Activated naive CD4-positive, alpha-beta T cell treated with anti-CD3 and anti-CD28 coated beads, Interleukin-2, amount 50 U/mL, for 24 hours (primary cell): ENCODE results near the gene SYT3.
"Not testable (repeated sequence)": the region's sequence is repeated elsewhere in the genome, so short reads cannot be mapped to it uniquely, and the experiment has no call there.

Source experiments
- H3K27ac Mint-ChIP-seq: one replicate; pipeline ENCODE4 v1.8.0; 2021; ENCODE audit warnings: mild to moderate bottlenecking, mixed read lengths
- H3K27me3 Mint-ChIP-seq: one replicate; pipeline ENCODE4 v1.8.0; 2021; ENCODE audit warnings: mixed read lengths
- H3K36me3 Mint-ChIP-seq: one replicate; pipeline ENCODE4 v1.8.0; 2021; ENCODE audit warnings: mixed read lengths
- H3K4me1 Mint-ChIP-seq: one replicate; pipeline ENCODE4 v1.8.0; 2021; ENCODE audit warnings: mixed read lengths
- H3K4me3 Mint-ChIP-seq: one replicate; pipeline ENCODE4 v1.8.0; 2021; ENCODE audit warnings: mild to moderate bottlenecking, mixed read lengths
- H3K9me3 Mint-ChIP-seq: one replicate; pipeline ENCODE4 v1.8.0; 2021; ENCODE audit warnings: mixed read lengths

SYT3 gene

DNA sequence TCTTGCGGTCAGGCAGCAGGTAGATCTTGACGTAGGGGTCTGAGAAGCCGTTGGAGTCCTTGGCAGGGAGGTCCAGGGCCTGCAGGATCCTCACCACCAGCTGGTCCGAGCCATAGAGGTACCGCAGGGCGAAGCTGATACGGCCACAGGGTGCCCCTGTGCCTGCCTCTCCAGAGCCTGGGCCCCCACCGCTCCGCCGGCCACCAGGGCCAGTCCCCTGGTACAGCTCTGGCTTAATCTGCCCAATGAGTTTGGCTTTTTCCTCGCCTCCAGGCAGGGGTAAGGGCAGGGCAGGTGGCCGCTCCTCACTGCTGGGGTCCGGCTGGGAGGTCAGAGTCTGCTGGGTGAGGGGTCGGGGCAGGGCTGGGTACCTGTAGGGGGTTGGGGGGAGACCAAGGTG is 9.9 kb downstream of the SYT3 start:
- H3K9me3 Mint-ChIP-seq: peaks cover 6% of the 10 kb centered on the region
- H3K36me3 Mint-ChIP-seq: peaks cover 5% of the 10 kb centered on the region
- H3K4me3 Mint-ChIP-seq: no peak overlapping the region
- no peak overlapping the region for H3K27ac Mint-ChIP-seq
- no peaks in the 10 kb centered on the region for H3K4me1 Mint-ChIP-seq
- H3K27me3 Mint-ChIP-seq: peaks cover 11% of the 10 kb centered on the region

DNA sequence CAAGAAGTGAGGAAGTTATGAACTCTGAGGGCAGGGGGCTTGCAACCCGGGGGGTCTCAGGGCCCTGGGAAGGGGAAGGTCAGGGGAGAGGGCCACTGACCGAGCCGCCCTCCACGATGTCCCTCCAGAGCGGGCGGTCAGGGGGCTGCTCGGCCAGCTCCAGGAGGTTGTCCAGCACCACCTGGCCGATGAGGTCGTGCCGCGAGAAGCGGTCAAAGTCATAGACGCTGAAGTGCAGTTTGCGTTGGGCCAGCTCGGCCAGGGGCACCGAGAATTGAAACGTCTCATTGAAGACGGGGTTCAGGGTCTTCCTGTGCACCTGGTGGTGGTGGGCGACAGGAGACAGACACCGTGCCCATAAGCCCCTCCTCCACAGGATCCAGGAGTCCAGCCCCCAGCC is 10.5 kb downstream of the SYT3 start:
- Mint-ChIP-seq H3K27ac (no peak overlapping the region), H3K9me3 (peaks cover 6% of the 10 kb centered on the region), H3K4me3 (no peak overlapping the region), H3K27me3 (peaks cover 11% of the 10 kb centered on the region), H3K36me3 (peaks cover 5% of the 10 kb centered on the region), H3K4me1 (no peaks in the 10 kb centered on the region)

DNA sequence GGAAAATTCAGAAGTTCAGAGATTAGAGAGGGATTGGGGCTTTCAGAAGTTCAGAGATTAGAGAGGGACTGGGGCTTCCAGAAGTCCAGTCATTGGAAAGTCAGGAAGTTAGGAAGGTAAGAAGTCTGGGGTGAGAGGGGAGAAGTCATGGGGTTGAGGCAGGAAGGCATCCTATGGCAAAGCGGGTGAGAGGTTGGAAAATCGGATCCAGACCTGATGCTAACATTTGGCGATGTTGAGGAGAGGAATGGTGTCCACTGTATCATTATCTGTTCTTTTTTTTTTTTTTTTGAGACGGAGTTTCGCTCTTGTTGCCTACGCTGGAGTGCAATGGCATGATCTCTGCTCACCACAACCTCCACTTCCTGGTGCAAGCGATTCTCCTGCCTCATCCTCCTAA is 11.1 kb downstream of the SYT3 start:
- H3K36me3 Mint-ChIP-seq: peaks cover 5% of the 10 kb centered on the region

DNA sequence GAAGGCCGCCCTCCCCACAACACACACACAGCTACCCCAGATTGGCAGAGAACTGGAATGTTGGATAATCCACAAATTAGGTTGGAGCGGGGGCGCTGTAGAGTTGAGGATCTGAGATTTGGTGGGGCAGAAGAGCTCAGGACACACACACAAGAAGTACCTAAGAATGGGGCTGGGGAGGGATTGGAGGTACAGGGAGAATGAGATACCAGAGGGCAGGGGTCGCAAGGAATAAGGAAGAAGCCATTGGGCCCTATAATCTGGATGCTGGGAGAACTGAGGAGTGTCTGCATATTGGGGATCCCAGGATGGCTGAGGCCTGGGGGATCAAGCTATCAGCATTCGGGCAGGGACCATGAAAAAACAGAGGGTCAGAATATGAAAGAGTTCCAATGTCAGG is 11.5 kb downstream of the SYT3 start:
- Mint-ChIP-seq H3K9me3 (peaks cover 2% of the 10 kb centered on the region), H3K4me3 (no peak overlapping the region), H3K4me1 (no peaks in the 10 kb centered on the region), H3K36me3 (peaks cover 1% of the 10 kb centered on the region), H3K27me3 (peaks cover 11% of the 10 kb centered on the region), H3K27ac (peak overlapping the region; percentile 38)

More for the DNA sequence above, 11.1 kb downstream of the SYT3 start:
- H3K27me3 Mint-ChIP-seq: peaks cover 11% of the 10 kb centered on the region
- peaks cover 6% of the 10 kb centered on the region for H3K9me3 Mint-ChIP-seq
- no peak overlapping the region for H3K27ac Mint-ChIP-seq
- H3K4me1 Mint-ChIP-seq: no peaks in the 10 kb centered on the region
- H3K4me3 Mint-ChIP-seq: no peak overlapping the region

DNA sequence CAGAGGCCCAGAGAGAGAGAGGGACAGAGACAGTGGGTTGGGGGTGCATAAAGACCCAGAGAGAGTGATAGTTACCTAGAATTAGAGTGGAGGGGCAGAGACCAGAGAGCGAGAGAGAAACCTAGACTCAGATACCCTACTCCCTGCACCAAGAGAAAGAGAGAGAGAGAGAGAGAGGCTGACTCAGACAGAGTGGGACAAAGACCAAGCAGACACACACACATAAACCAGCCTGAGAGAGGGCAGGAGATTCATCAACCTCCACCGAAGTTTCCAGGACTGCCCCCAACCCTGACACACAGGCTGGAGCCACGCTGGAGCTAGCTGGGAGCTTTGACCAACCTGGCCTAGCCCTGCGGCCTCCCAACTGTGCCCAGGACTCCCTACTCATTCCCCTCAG is 12.9 kb downstream of the SYT3 start:
- Mint-ChIP-seq H3K4me3 (no peak overlapping the region), H3K36me3 (no peaks in the 10 kb centered on the region), H3K27me3 (peaks cover 9% of the 10 kb centered on the region), H3K4me1 (no peaks in the 10 kb centered on the region), H3K9me3 (no peaks in the 10 kb centered on the region), H3K27ac (no peak overlapping the region)

DNA sequence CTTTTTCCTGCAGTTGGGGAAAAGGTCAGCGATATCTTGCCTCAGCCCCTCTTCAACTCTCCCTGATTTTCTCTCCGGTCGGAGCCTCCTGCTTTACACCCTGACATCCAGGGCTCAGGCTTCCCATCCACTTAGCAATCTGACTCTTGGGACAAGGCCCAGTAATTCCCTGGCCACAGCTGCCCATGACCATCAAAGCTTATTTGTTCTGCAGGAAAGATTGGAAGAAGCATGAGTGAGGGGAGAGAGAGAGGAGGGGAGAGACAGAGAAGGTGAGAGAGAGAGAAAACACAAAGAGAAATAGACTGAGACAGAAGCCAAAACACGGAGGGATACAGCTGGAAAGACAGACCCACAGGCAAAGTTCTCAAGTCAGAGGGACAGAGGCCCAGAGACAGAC is 13.7 kb downstream of the SYT3 start:
- Mint-ChIP-seq H3K27me3 (peaks cover 5% of the 10 kb centered on the region), H3K36me3 (no peaks in the 10 kb centered on the region), H3K27ac (no peak overlapping the region), H3K4me3 (no peak overlapping the region), H3K9me3 (no peaks in the 10 kb centered on the region), H3K4me1 (no peaks in the 10 kb centered on the region)

DNA sequence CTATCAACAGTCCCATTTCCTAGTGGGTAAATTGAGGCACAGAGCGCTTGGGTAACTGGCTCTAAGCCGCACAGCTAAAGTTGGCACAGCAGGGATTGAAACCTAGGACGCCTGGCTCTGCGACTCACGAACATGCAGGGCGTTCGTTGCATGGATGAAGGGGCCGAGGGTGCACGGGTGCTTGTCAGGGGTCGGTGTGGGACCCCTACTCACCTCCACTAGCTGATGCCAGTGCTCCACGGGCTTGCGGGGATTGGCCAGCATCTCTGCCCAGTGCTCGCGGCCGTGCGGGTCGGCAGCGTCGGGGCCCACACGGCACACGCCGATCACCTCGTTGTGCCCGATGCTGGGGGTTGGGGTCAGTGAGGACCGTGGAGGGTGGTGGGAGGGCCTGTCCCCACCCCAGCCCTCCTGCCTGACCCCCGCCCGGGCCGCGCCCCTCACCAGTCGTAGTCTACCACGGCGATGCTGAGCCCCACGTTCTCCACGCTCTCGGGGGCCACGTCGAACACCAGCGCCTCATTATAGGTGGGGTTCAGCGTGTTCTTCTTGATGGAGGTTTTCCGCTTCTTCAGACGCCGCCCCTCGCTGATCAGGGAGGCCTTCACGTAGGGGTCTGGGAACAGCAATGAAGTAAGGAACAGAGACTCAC is 14.6 kb downstream of the SYT3 start:
- Mint-ChIP-seq H3K4me3 (no peak overlapping the region), H3K27ac (no peak overlapping the region), H3K9me3 (no peaks in the 10 kb centered on the region), H3K27me3 (peaks cover 2% of the 10 kb centered on the region), H3K4me1 (no peaks in the 10 kb centered on the region), H3K36me3 (no peaks in the 10 kb centered on the region)

DNA sequence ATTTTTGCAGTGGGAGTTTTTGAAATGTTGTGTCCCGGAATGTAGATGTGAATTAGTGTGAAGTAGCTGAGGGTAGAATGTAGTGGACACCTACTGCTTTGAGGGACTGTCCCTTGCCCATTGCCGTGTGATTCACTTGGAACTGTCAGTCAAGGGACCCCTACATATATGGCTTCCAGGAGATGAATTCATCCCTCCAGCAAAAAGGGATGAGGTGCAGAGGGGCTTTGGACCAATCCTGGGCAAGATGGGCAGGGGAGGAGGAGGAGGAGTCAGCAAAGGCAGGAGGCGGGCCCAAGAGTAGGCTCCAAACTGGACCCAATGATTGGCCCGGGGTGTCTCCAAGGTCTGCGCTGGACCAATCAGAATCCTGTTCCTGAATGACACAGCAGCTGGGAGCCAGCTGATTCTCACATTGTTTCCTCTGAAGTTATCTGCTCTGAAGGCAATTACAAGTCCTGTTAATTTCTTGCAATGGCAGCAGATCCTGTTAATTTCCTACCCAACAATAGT is 19.2 kb downstream of the SYT3 start:
- H3K4me3 Mint-ChIP-seq, H3K4me1 Mint-ChIP-seq, H3K9me3 Mint-ChIP-seq, H3K27ac Mint-ChIP-seq, H3K36me3 Mint-ChIP-seq, H3K27me3 Mint-ChIP-seq: not testable (repeated sequence)

DNA sequence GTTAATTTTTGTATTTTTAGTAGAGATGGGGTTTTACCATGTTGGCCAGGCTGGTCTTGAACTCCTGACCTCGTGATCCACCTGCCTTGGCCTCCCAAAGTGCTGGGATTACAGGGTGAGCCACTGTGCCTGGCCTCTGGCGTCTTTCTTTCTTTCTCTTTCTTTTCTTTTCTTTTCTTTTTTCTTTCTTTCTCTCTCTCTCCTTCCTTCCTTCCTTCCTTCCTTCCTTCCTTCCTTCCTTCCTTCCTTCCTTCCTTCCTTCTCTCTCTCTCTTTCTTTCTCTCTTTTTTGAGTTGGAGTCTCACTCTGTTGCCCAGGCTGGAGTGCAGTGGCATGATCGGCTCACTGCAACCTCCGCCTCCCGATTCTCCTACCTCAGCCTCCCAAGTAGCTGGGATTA is 20.5 kb downstream of the SYT3 start:
- H3K27ac Mint-ChIP-seq, H3K36me3 Mint-ChIP-seq, H3K9me3 Mint-ChIP-seq, H3K27me3 Mint-ChIP-seq, H3K4me3 Mint-ChIP-seq, H3K4me1 Mint-ChIP-seq: not testable (repeated sequence)

DNA sequence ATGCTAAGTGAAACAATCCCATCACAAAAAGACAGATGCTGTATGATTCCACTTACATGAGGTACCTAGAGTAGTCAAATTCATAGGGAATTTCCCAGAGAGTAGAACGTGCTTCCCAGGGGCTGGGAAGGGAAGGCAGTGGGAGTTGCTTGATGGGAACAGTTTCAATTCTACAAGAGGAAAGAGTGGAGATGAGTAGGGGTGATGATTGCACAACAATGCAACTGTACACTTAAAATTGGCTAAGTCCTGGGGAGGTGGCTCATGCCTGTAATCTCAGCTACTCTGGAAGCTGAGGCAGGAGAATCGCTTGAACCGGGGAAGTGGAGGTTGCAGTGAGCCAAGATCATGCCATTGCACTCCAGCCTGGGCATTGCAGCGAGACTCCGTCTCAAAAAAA is 21.3 kb downstream of the SYT3 start:
- not testable (repeated sequence) for H3K27ac Mint-ChIP-seq, H3K4me3 Mint-ChIP-seq, H3K9me3 Mint-ChIP-seq, H3K36me3 Mint-ChIP-seq, H3K4me1 Mint-ChIP-seq, H3K27me3 Mint-ChIP-seq

DNA sequence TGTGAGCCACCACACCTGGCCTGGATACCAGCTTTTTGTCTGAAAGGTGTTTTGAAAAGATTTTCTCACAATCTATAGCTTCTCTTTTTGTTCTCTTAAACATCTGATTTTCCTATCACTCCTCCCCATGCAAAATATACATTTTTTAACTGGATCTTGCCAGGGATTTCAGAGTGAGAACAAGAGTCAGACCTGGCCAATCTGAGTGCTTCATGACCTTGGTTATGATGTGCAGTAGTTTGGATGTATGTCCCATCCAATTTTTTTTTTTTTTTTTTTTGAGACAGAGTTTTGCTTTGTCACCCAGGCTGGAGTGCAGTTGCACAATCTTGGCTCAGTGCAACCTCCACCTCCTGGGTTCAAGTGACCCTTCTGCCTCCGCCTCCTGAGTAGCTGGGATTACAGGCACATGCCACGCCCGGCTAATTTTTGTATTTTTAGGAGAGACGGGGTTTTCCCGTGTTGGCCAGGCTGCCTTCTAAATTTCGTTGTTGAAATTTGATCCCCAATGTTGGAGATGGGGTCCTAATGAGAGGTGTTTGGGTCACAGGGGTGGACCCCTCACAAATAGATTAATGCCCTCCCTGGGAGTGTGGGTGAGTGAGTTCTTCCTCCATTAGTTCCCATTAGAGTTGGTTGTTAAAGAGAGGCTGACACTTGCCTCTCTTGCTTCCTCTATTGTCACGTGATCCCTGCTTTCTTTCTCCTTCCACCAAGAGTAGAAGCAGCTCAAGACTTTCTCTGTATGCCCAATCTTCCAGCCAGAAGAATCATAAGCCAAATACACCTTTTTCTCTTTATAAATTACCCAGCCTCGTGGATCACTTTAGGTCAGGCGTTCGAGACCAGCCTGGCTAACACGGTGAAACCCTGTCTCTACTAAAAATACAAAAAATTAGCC is 26.9 kb downstream of the SYT3 start:
- H3K27me3 Mint-ChIP-seq: peaks cover 15% of the 10 kb centered on the region
- H3K27ac Mint-ChIP-seq, H3K4me3 Mint-ChIP-seq, H3K9me3 Mint-ChIP-seq, H3K4me1 Mint-ChIP-seq, H3K36me3 Mint-ChIP-seq: not testable (repeated sequence)

DNA sequence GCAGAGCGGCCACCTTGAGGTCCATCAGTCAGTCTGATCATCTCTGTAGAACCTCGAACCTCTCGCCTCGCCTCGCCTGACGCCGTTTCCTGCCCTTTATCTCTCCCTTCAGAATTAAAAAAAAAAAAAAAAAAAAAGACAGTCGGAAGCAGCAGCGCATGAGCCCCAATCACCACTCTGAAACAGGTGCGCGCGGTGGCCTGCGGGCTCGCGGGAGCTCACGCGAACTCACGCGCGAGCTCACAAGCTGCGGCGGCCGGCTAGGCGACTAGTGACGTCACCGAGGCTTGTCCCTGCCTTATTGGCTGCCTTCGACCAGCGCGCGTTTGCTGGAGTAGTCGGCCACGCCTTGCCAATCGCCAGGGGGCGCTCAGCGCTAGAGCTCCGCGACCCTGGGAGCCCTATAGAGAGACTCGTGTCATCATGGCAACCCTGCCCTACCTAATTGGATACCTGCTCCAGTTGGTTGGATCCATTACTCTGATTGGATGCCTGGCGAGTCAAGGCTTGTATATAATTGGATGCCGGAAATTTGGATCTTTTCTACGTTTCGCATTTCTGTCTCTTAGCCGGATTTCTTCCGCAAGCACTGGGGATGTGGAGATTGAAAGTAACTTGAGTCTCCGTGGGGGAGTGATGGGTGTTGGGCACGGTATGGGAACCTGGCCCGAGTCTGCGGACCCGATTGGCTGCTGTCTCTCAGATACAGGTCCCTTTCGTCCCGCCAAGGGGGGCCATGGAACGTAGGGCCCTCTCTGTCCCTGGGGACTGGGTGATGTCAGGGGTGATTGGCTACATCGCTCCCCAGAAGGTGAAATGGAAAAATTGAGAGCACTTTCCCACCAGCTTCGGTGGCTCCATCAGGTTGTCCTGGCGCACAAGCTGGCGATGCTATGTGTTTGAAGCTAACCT is 31.6 kb downstream of the SYT3 start:
- peaks cover 20% of the 10 kb centered on the region for H3K27me3 Mint-ChIP-seq
- H3K4me3 Mint-ChIP-seq: peak overlapping the region; percentile 11
- peak overlapping the region; percentile 41 for H3K27ac Mint-ChIP-seq
- H3K36me3 Mint-ChIP-seq: peaks cover 2% of the 10 kb centered on the region
- peaks cover 12% of the 10 kb centered on the region for H3K4me1 Mint-ChIP-seq
- H3K9me3 Mint-ChIP-seq: peaks cover 7% of the 10 kb centered on the region

DNA sequence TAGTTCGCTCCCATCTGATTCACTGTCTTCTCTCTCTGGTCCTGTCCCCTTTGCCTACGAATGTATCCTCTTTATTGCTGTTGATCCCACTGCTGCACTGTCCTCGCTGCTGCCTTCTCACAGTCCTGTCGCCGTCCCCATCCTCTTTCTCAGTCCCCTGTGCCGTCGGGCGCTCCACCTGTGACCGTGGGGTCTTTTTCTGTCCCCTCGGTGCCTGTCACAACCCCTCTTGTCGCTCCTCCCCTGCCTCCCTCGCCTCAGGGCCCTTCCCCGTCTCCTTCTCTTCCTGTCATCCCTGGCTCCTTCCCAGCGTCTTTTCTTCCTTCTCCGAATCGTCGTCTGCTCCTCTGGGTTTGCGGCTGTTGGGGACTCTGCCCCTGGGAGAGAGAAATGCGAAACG is 32.3 kb downstream of the SYT3 start:
- Mint-ChIP-seq H3K4me3 (peak overlapping the region; percentile 39), H3K27ac (no peak overlapping the region)

DNA sequence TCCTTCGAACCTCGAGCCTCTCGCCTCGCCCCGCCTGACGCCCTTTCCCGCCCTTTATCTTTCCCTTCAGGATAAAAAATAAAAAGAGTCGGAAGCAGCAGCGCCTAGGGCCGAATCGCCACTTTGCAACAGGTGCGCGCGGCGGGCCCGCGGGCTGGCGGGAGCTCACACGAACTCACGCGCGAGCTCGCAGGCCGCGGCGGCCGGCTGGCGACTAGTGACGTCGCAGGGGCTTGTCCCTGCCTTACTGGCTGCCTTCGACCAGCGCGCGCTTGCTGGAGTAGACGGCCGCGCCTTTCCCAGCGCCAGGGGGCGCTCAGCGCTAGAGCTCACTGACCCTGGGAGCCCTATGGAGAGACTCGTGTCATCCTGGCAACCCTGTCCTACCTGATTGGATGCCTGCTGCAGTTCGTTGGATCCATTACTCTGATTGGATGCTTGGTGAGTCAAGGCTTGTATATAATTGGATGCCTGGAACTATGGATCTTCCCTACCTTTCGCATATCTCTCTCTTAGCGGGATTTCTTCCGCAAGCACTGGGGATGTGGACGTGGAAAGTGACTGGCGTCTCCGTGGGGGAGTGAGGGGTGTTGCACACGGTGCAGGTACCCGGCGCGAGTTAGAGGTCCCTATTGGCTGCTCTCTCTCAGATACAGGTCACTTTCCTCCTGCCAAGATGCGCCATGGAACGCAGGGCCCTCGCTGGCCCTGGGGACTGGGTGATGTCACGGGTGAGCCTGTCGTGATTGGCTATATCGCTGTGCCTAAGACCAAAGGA is 33.4 kb downstream of the SYT3 start:
- H3K4me1 Mint-ChIP-seq: peaks cover 12% of the 10 kb centered on the region
- H3K27me3 Mint-ChIP-seq: peaks cover 34% of the 10 kb centered on the region
- H3K9me3 Mint-ChIP-seq, H3K36me3 Mint-ChIP-seq, H3K27ac Mint-ChIP-seq, H3K4me3 Mint-ChIP-seq: not testable (repeated sequence)

More for the DNA sequence above, 32.3 kb downstream of the SYT3 start:
- H3K36me3 Mint-ChIP-seq: peaks cover 2% of the 10 kb centered on the region
- H3K27me3 Mint-ChIP-seq: peaks cover 25% of the 10 kb centered on the region
- H3K4me1 Mint-ChIP-seq: peaks cover 12% of the 10 kb centered on the region
- peaks cover 7% of the 10 kb centered on the region for H3K9me3 Mint-ChIP-seq
